Upper lobe of left lung (tissue), 6 donors: ENCODE results near the gene SOX10. TPM values are rescaled to one million over a fixed set of nuclear protein-coding genes. Genes with fewer than 3 reads are reported as not detected.

Experiments
- ATAC-seq, 2 donors: fragments of 200-7000 bp; cut with Tn5 transposase; one replicate each; pipeline ENCODE4 v1.9.1; 2022; ENCODE audit warnings: mild to moderate bottlenecking in 2 of 2, moderate library complexity in 2 of 2; ENCODE audit not compliant: low FRiP score in 2 of 2
- DNase-seq, 2 donors: peaks; one replicate each; pipeline ENCODE4 v3.0.0-alpha.2; 2019 to 2020
- H3K27ac ChIP-seq, 4 donors: fragments of 200-600 bp; sonication (generic); one replicate each; pipeline ENCODE4 v1.5.1; 2016 to 2019
- H3K27me3 ChIP-seq, 4 donors: fragments of 200-600 bp; sonication (generic); one replicate each; pipeline ENCODE4 v1.5.1; 2017 to 2019
- H3K36me3 ChIP-seq, 4 donors: fragments of 200-600 bp; sonication (generic); one replicate each; pipeline ENCODE4 v1.5.1; 2016 to 2019
- H3K4me1 ChIP-seq, 4 donors: fragments of 200-600 bp; sonication (generic); one replicate each; pipeline ENCODE4 v1.5.1; 2018 to 2019
- H3K4me3 ChIP-seq, 4 donors: fragments of 200-600 bp; sonication (generic); one replicate each; pipeline ENCODE4 v1.5.1; 2017 to 2019; ENCODE audit warnings: mild to moderate bottlenecking in 2 of 4, moderate library complexity in 1 of 4
- H3K9me3 ChIP-seq, 4 donors: fragments of 200-600 bp; sonication (generic); one replicate each; pipeline ENCODE4 v1.5.1; 2018 to 2019
- CTCF ChIP-seq, 6 experiments: fragments of 450-650 bp in 4 of 6; fragments of 200-600 bp in 2 of 6; sonication (generic) in 2 of 6; IDR thresholded peaks; one replicate each; pipeline ENCODE4 v1.5.1; 2016 to 2019; ENCODE audit warnings: antibody characterized with exemption in 6 of 6
- EP300 ChIP-seq, 4 donors: sonication (generic); formaldehyde crosslinking; IDR thresholded peaks; one replicate each; pipeline ENCODE4 v1.5.1; 2017; ENCODE audit warnings: antibody characterized with exemption in 4 of 4, control low read depth in 2 of 4
- POLR2A ChIP-seq, 4 donors: fragments of 450-650 bp; IDR thresholded peaks; one replicate each; pipeline ENCODE4 v1.5.1; 2016 to 2017; ENCODE audit warnings: antibody characterized with exemption in 4 of 4, mild to moderate bottlenecking in 2 of 4
- POLR2AphosphoS5 ChIP-seq, 2 donors: sonication (generic); formaldehyde crosslinking; IDR thresholded peaks; one replicate each; pipeline ENCODE4 v1.5.1; 2017; ENCODE audit warnings: antibody characterized with exemption in 2 of 2
- WGBS, 2 donors: methylation state at CpG; one replicate each; pipeline ENCODE4 v1.1.5; 2017 to 2018; 5-methylcytosine and 5-hydroxymethylcytosine counted together
- total RNA-seq, 6 donors: library from RNA; depleted of rRNA in 4 of 6; stranded (reverse); fragments of >200 nt in 4 of 6; gene quantifications; one replicate each; pipeline versions ENCODE4 v1.1.0 to v1.2.1, GENCODE V29; 2016 to 2021
- donor health status: DM: no; HTN: no; CAD: no; lungs with moderate emphysema.
- donor health status: DM: no; HTN: yes; CAD: no; lungs with severe emphysema.

SOX10 gene
- total RNA-seq, 6 donors from 2014 or later: 0.15 TPM; not detected in 5

- ATAC-seq (no peak), DNase-seq (no peak)
- Histone ChIP-seq H3K27ac (no peak overlapping the region), H3K9me3 (no peaks in the 10 kb centered on the region), H3K4me3 (no peak overlapping the region), H3K4me1 (peaks cover 5 to 22% (median 11%) of the 10 kb centered on the region in 4 donors), H3K36me3 (no peaks in the 10 kb centered on the region), H3K27me3 (no peaks in the 10 kb centered on the region)
- WGBS, 2 donors: 76 to 87% methylated on average over 5 to 7 of the region's 7 CpGs
- TF ChIP-seq CTCF (IDR thresholded peaks at IDR 0.05) (no peak), POLR2AphosphoS5 (IDR thresholded peaks at IDR 0.05) (no peak), EP300 (IDR thresholded peaks at IDR 0.05) (no peak), POLR2A (IDR thresholded peaks at IDR 0.05) (no peak)
Measured at GRCh38 chr22:37998543-37998942, 14.2 kb upstream of the SOX10 start.

- Histone ChIP-seq H3K36me3 (no peaks in the 10 kb centered on the region), H3K27me3 (no peaks in the 10 kb centered on the region), H3K4me1 (peaks cover 5 to 22% (median 12%) of the 10 kb centered on the region in 4 donors), H3K4me3 (no peak overlapping the region), H3K9me3 (no peaks in the 10 kb centered on the region), H3K27ac (peak overlapping the region in 1 of 4 donors; percentile 30)
- no peak for ATAC-seq
- no peak for DNase-seq
- 88 to 92% methylated on average over 1 to 8 of the region's 8 CpGs for WGBS, 2 donors
- TF ChIP-seq EP300 (IDR thresholded peaks at IDR 0.05) (no peak), POLR2A (IDR thresholded peaks at IDR 0.05) (no peak), CTCF (IDR thresholded peaks at IDR 0.05) (no peak), POLR2AphosphoS5 (IDR thresholded peaks at IDR 0.05) (no peak)
Measured at GRCh38 chr22:37996515-37997246, 12.3 kb upstream of the SOX10 start.

DNA sequence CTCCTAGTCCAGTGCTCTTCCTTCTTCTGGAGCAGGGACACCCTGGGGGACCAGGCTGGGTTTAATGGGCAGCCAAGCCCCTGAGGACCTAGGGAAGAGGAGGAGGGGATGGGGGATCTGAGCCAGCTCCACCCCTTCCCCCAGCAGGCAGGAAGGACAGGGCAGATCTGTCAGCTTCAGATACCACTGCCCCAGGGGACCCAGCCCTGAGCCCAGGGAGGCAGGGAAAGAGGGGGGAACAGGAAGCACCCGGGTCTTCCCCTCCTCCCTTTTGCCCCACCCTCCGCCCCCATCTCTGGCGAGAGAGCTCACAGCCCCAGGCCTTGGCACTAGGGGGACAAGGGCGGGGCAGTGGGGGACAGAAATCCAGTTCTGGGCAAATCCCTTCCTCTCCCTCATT is 11.7 kb upstream of the SOX10 start:
- Histone ChIP-seq H3K36me3 (no peaks in the 10 kb centered on the region), H3K4me1 (peaks cover 5 to 22% (median 12%) of the 10 kb centered on the region in 4 donors), H3K9me3 (no peaks in the 10 kb centered on the region), H3K27ac (peak overlapping the region in 1 of 4 donors; percentile 30), H3K27me3 (no peaks in the 10 kb centered on the region), H3K4me3 (no peak overlapping the region)
- 41% methylated on average over 4 of the region's 4 CpGs; no CpG with 5 or more reads in 1 of the 2 donors for WGBS, 2 donors
- TF ChIP-seq POLR2AphosphoS5 (IDR thresholded peaks at IDR 0.05) (no peak), EP300 (IDR thresholded peaks at IDR 0.05) (no peak), POLR2A (IDR thresholded peaks at IDR 0.05) (no peak), CTCF (IDR thresholded peaks at IDR 0.05) (no peak)
- ATAC-seq: no peak
- DNase-seq: no peak

DNA sequence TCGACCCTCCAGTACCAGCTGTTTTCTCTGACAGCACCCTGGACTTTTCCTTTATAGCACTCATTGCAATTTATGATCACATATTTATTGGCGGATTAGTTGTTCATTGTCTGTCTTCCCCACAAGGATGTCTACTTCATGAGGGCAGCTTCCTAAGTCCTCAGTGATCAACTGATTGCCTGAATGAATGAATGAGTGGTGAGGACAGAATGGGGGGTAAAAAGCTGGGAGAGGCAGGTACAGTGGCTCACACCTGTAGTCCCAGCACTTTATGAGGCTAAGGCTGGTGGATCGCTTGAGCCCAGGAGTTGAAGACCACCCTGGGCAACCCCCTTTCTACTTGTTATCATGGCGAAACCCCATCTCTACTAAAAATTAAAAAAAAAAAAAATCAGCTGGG is 11.1 kb upstream of the SOX10 start:
- no peak for ATAC-seq
- no peaks in the 10 kb centered on the region for H3K9me3 ChIP-seq
- TF ChIP-seq EP300 (IDR thresholded peaks at IDR 0.05) (no peak), POLR2AphosphoS5 (IDR thresholded peaks at IDR 0.05) (no peak), CTCF (IDR thresholded peaks at IDR 0.05) (no peak), POLR2A (IDR thresholded peaks at IDR 0.05) (no peak)
- H3K36me3 ChIP-seq: no peaks in the 10 kb centered on the region
- H3K27ac ChIP-seq: no peak overlapping the region
- no peak for DNase-seq
- no peaks in the 10 kb centered on the region for H3K27me3 ChIP-seq
- H3K4me1 ChIP-seq: peaks cover 5 to 16% (median 10%) of the 10 kb centered on the region in 4 donors
- no peak overlapping the region for H3K4me3 ChIP-seq
- 85 to 89% methylated on average over 4 of the region's 4 CpGs for WGBS, 2 donors

DNA sequence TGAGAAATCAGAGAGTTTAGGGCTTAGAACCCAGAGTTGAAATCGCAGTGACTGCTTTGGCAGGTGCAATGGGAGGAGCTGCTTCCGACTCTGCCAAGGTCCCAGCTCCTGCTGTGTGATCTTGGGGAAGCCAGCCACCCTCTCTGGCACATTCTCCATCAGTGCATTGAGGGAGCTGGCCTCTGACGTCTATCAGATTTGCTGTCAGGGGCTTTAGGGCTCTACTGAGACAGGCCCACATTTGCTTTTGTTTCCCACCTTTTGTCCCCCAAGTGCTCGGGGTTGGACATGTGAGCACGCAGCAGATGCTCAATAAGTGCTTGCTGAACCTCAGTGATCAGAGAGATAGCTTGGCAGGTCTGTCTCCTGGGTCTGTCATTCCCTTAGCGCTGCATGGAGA is 10.6 kb upstream of the SOX10 start:
- Histone ChIP-seq H3K9me3 (no peaks in the 10 kb centered on the region), H3K4me1 (peaks cover 4 to 11% (median 10%) of the 10 kb centered on the region in 4 donors), H3K27ac (no peak overlapping the region), H3K27me3 (no peaks in the 10 kb centered on the region), H3K4me3 (no peak overlapping the region), H3K36me3 (no peaks in the 10 kb centered on the region)
- DNase-seq (no peak), ATAC-seq (no peak)
- TF ChIP-seq EP300 (IDR thresholded peaks at IDR 0.05): no peak
- TF ChIP-seq POLR2AphosphoS5 (IDR thresholded peaks at IDR 0.05): no peak
- no peak for TF ChIP-seq POLR2A (IDR thresholded peaks at IDR 0.05)
- TF ChIP-seq CTCF (IDR thresholded peaks at IDR 0.05): no peak
- WGBS, 2 donors: 92 to 95% methylated on average over 3 to 6 of the region's 6 CpGs
